Measurements from ENCODE around the gene FARP1. TPM values are rescaled to one million over a fixed set of nuclear protein-coding genes. Genes with fewer than 3 reads are reported as not detected.

Gene FARP1
- total RNA-seq, 2 experiments from 2014 or later, result not detected

DNA sequence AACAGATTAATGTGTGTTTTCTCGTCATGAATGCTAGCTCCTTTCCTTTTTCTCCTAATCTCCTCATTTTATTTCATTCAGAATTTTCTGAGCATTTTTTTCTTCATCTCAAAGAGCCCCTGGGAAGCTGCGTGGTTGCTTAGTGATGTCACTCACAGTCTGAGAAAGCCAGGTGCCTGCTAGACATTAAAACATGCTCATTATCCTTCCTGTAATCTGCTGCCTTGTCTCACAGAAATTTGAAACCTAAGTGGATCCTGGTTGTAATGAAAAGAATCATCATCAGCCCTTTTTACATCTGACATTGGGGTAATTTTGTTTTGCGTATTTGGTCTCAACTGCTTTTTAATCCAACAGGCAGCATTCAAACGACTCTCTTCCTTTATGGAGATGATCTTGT lies 142.4 kb downstream of the FARP1 start:
- ChIA-PET POLR2A (no interaction called here), CTCF (ENCODE audit: unreplicated experiment) (no interaction called here)
- BruUV-seq (replicated peaks), result no TSS peak
- Histone ChIP-seq H3K4me1 (ENCODE audit: insufficient read depth, low read length, poor library complexity, severe bottlenecking) (no peaks in the 10 kb centered on the region), H2AFZ (ENCODE audit: low read length) (no peak overlapping the region), H3K4me2 (ENCODE audit: low read length) (no peak overlapping the region), H4K20me1 (ENCODE audit: insufficient read depth, low read length) (no peaks in the 10 kb centered on the region), H3K27ac (ENCODE audit: low read depth, low read length, poor library complexity, severe bottlenecking) (no peak overlapping the region), H3K36me3 (ENCODE audit: insufficient read depth, low read length) (no peaks in the 10 kb centered on the region), H3K9me3 (ENCODE audit: low read length) (no peaks in the 10 kb centered on the region), H3K79me2 (ENCODE audit: insufficient read depth, low read depth, low read length) (no peaks in the 10 kb centered on the region), H3K9me2 (ENCODE audit: insufficient read depth, low read length) (no peaks in the 10 kb centered on the region), H3K4me3 (ENCODE audit: low read depth, low read length, poor library complexity, severe bottlenecking) (no peak overlapping the region)
- TF ChIP-seq EZH2phosphoT487 (IDR thresholded peaks at IDR 0.05; ENCODE audit: borderline replicate concordance, low read depth, low read length), result no peak
- TF ChIP-seq, protein P1, sequence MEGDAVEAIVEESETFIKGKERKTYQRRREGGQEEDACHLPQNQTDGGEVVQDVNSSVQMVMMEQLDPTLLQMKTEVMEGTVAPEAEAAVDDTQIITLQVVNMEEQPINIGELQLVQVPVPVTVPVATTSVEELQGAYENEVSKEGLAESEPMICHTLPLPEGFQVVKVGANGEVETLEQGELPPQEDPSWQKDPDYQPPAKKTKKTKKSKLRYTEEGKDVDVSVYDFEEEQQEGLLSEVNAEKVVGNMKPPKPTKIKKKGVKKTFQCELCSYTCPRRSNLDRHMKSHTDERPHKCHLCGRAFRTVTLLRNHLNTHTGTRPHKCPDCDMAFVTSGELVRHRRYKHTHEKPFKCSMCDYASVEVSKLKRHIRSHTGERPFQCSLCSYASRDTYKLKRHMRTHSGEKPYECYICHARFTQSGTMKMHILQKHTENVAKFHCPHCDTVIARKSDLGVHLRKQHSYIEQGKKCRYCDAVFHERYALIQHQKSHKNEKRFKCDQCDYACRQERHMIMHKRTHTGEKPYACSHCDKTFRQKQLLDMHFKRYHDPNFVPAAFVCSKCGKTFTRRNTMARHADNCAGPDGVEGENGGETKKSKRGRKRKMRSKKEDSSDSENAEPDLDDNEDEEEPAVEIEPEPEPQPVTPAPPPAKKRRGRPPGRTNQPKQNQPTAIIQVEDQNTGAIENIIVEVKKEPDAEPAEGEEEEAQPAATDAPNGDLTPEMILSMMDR (conservative IDR thresholded peaks at IDR 0.05; ENCODE audit: low read length), result no peak
- intact Hi-C loops (cut with micrococcal nuclease; ENCODE audit: unreplicated experiment), result no loop called here
- DNase-seq (ENCODE audit: low spot score), result no peak

DNA sequence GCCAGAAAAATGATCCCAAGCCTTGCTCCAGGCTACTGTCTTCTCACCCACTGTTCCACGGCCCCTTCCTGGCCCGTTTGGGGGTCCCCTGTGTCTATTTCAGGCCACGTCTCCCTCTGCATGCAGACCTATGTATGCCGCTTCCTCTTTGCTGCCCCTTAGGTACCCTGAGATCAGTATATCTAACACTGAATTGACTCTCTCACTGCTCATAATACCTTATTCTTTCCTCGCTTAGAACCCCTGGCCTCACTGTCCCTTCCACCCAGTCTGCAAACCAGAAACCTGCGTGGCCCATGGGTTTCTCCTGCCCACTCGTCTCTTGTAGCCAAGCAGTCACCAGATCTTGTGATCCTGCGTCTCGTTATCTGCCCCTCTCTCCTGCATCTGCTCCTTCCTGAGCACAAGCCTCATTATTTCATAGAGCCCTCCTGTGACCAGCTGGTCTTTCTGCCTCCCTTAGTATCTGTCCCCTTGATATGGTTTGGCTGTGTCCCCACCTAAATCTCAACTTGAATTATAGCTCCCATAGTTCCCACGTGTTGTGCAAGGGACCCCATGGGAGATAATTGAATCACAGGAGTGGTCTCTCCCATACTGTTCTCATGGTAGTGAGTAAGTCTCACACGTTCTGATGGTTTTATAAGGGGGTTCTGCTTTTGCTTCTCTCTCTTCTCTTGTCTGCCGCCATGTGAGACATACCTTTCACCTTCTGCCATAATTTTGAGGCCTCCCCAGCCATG lies 143.1 kb downstream of the FARP1 start:
- no peak for TF ChIP-seq EZH2phosphoT487 (IDR thresholded peaks at IDR 0.05; ENCODE audit: borderline replicate concordance, low read depth, low read length)
- TF ChIP-seq, protein P1 (conservative IDR thresholded peaks at IDR 0.05; ENCODE audit: low read length), result no peak
- Histone ChIP-seq H4K20me1 (ENCODE audit: insufficient read depth, low read length) (no peaks in the 10 kb centered on the region), H3K27ac (ENCODE audit: low read depth, low read length, poor library complexity, severe bottlenecking) (no peak overlapping the region), H3K9me3 (ENCODE audit: low read length) (no peaks in the 10 kb centered on the region), H2AFZ (ENCODE audit: low read length) (no peak overlapping the region), H3K4me1 (ENCODE audit: insufficient read depth, low read length, poor library complexity, severe bottlenecking) (no peaks in the 10 kb centered on the region), H3K9me2 (ENCODE audit: insufficient read depth, low read length) (no peaks in the 10 kb centered on the region), H3K79me2 (ENCODE audit: insufficient read depth, low read depth, low read length) (no peaks in the 10 kb centered on the region), H3K4me3 (ENCODE audit: low read depth, low read length, poor library complexity, severe bottlenecking) (no peak overlapping the region), H3K36me3 (ENCODE audit: insufficient read depth, low read length) (no peaks in the 10 kb centered on the region), H3K4me2 (ENCODE audit: low read length) (no peak overlapping the region)
- DNase-seq (ENCODE audit: low spot score), result no peak
- no TSS peak for BruUV-seq (replicated peaks)
- CTCF ChIA-PET (ENCODE audit: unreplicated experiment), result no interaction called here
- POLR2A ChIA-PET, result no interaction called here
- intact Hi-C loops (cut with micrococcal nuclease; ENCODE audit: unreplicated experiment), result no loop called here

DNA sequence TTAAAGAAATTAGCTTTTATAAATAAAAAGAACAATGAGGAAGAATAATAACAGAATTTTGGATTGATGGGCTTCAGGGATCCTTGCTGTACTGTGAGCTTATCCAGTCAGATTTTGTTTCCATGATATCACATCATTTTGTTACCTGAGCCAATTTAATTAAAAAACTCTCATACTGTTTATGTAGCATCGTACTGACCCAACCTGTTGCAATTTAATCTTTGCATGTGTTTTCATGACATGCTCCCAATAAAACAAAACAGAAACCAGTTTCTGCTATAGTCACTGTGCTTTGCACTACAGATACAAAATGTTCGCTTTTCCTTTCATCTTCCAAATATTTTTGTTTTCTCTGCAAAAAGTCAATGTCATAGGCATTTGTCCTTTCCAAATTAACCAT lies 143.9 kb downstream of the FARP1 start:
- Histone ChIP-seq H3K9me3 (ENCODE audit: low read length) (no peaks in the 10 kb centered on the region), H3K27ac (ENCODE audit: low read depth, low read length, poor library complexity, severe bottlenecking) (no peak overlapping the region), H3K9me2 (ENCODE audit: insufficient read depth, low read length) (no peaks in the 10 kb centered on the region), H3K36me3 (ENCODE audit: insufficient read depth, low read length) (no peaks in the 10 kb centered on the region), H3K4me3 (ENCODE audit: low read depth, low read length, poor library complexity, severe bottlenecking) (no peak overlapping the region), H3K4me2 (ENCODE audit: low read length) (no peak overlapping the region), H2AFZ (ENCODE audit: low read length) (no peak overlapping the region), H3K4me1 (ENCODE audit: insufficient read depth, low read length, poor library complexity, severe bottlenecking) (no peaks in the 10 kb centered on the region), H4K20me1 (ENCODE audit: insufficient read depth, low read length) (no peaks in the 10 kb centered on the region), H3K79me2 (ENCODE audit: insufficient read depth, low read depth, low read length) (no peaks in the 10 kb centered on the region)
- ChIA-PET CTCF (ENCODE audit: unreplicated experiment) (no interaction called here), POLR2A (interaction anchor here (0.6 kb wide), 1 partner anchor 333 kb away, joined by 4 read pairs; no protein-coding TSS in a partner anchor)
- no TSS peak for BruUV-seq (replicated peaks)
- no peak for TF ChIP-seq EZH2phosphoT487 (IDR thresholded peaks at IDR 0.05; ENCODE audit: borderline replicate concordance, low read depth, low read length)
- TF ChIP-seq, protein P1 (conservative IDR thresholded peaks at IDR 0.05; ENCODE audit: low read length), result no peak
- intact Hi-C loops (cut with micrococcal nuclease; ENCODE audit: unreplicated experiment), result no loop called here
- no peak for DNase-seq (ENCODE audit: low spot score)
